Astrocyte (in vitro differentiated cells and primary cell): ENCODE results near the gene MEGF10. TPM values are rescaled to one million over a fixed set of nuclear protein-coding genes. Genes with fewer than 3 reads are reported as not detected.

Source experiments
- DNase-seq: peaks from one replicate; pipeline ENCODE4 v3.0.0-alpha.2; 2010; ENCODE audit warnings: low read depth
- FAIRE-seq: peaks from 2 replicates; lab custom pipeline; 2011; peaks lifted over from hg19 to GRCh38; lab: Jason Lieb, UNC
- H2AFZ ChIP-seq: 2 replicates; pipeline ENCODE4 v1.6.0; 2012; ENCODE audit warnings: low read depth, low read length, inconsistent platforms
- H3K27ac ChIP-seq: 2 replicates; pipeline ENCODE4 v1.5.1; 2011; ENCODE audit warnings: low read depth, low read length, inconsistent platforms
- H3K27me3 ChIP-seq: 2 replicates; pipeline ENCODE4 v1.6.0; 2011; ENCODE audit warnings: low read length, inconsistent platforms; ENCODE audit not compliant: insufficient read depth
- H3K36me3 ChIP-seq: 2 replicates; pipeline ENCODE4 v1.5.1; 2011; ENCODE audit warnings: low read length, inconsistent platforms; ENCODE audit not compliant: insufficient read depth
- H3K4me1 ChIP-seq: 2 replicates; pipeline ENCODE4 v1.5.1; 2011; ENCODE audit warnings: low read length, inconsistent platforms; ENCODE audit not compliant: insufficient read depth
- H3K4me2 ChIP-seq: 2 replicates; pipeline ENCODE4 v1.6.0; 2012; ENCODE audit warnings: low read length, inconsistent platforms
- H3K4me3 ChIP-seq: 2 replicates; pipeline ENCODE4 v1.5.1; 2011; ENCODE audit warnings: low read depth, mild to moderate bottlenecking, low read length, inconsistent platforms; ENCODE audit not compliant: insufficient read depth
- H3K79me2 ChIP-seq: 2 replicates; pipeline ENCODE4 v1.6.0; 2012; ENCODE audit warnings: mild to moderate bottlenecking, low read length, inconsistent platforms; ENCODE audit not compliant: insufficient read depth
- H3K9ac ChIP-seq: 2 replicates; pipeline ENCODE4 v1.6.0; 2012; ENCODE audit warnings: mild to moderate bottlenecking, low read length, inconsistent platforms
- H3K9me3 ChIP-seq: 2 replicates; pipeline ENCODE4 v1.5.1; 2012; ENCODE audit warnings: low read depth, mild to moderate bottlenecking, low read length, inconsistent platforms; ENCODE audit not compliant: insufficient read depth
- H4K20me1 ChIP-seq: 2 replicates; pipeline ENCODE4 v1.6.0; 2012; ENCODE audit warnings: low read length, inconsistent platforms; ENCODE audit not compliant: insufficient read depth
- H3K27ac Mint-ChIP-seq: one replicate; pipeline ENCODE4 v1.8.0; 2021; ENCODE audit warnings: mild to moderate bottlenecking, mixed read lengths; ENCODE audit not compliant: unreplicated experiment
- H3K27me3 Mint-ChIP-seq: one replicate; pipeline ENCODE4 v1.8.0; 2021; ENCODE audit warnings: low read depth, mixed read lengths; ENCODE audit not compliant: unreplicated experiment
- H3K36me3 Mint-ChIP-seq: one replicate; pipeline ENCODE4 v1.8.0; 2021; ENCODE audit warnings: low read depth, mixed read lengths; ENCODE audit not compliant: unreplicated experiment
- H3K4me1 Mint-ChIP-seq: one replicate; pipeline ENCODE4 v1.8.0; 2021; ENCODE audit warnings: low read depth, mixed read lengths; ENCODE audit not compliant: unreplicated experiment
- H3K4me3 Mint-ChIP-seq: one replicate; pipeline ENCODE4 v1.8.0; 2021; ENCODE audit warnings: mild to moderate bottlenecking, moderate library complexity, mixed read lengths; ENCODE audit not compliant: unreplicated experiment
- H3K9me3 Mint-ChIP-seq: one replicate; pipeline ENCODE4 v1.8.0; 2021; ENCODE audit warnings: mild to moderate bottlenecking, mixed read lengths; ENCODE audit not compliant: unreplicated experiment
- EZH2 ChIP-seq: IDR thresholded peaks from 2 replicates; pipeline ENCODE4 v1.6.1; 2012; ENCODE audit warnings: mild to moderate bottlenecking, low read length, inconsistent platforms; ENCODE audit not compliant: insufficient read depth
- total RNA-seq: library from RNA; stranded (reverse); gene quantifications from 2 replicates; pipeline ENCODE4 v1.2.1, GENCODE V29; 2021
- TF ChIP-seq, protein P1 (sequence below): IDR thresholded peaks from 2 replicates; pipeline ENCODE4 v1.5.1; 2011; ENCODE audit warnings: low read depth, mild to moderate bottlenecking, inconsistent platforms, low read length, moderate library complexity; ENCODE audit not compliant: insufficient read depth

Gene MEGF10
- total RNA-seq, 1 donor from 2014 or later: 15.8 TPM

DNA sequence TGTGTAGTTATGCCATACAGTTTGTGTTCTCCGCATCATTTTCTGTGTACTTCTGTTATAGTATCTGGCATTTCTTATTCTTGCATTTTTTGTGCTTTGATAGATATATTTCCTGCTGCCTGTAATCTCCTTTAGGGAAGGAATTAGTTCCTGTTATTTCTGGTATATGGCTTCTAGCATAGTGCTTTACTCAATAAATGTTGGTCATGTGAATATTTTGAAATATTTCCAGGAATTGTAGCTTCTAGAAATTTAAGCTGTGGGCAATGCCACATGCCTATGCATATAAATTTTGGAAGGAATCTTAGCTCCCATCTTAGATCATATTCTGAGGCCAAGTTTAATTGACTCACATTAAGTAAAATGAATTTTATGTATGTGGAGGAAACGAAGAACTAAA lies 215.3 kb downstream of the MEGF10 start:
- Histone ChIP-seq H4K20me1 (no peaks in the 10 kb centered on the region), H3K27ac (no peak overlapping the region), H3K4me1 (no peaks in the 10 kb centered on the region), H3K9ac (no peak overlapping the region), H3K27me3 (peaks cover 8% of the 10 kb centered on the region), H3K36me3 (no peaks in the 10 kb centered on the region), H3K4me3 (no peak overlapping the region), H3K4me2 (no peak overlapping the region), H3K79me2 (no peaks in the 10 kb centered on the region), H3K9me3 (no peaks in the 10 kb centered on the region), H2AFZ (no peak overlapping the region)
- H3K4me1 Mint-ChIP-seq: no peaks in the 10 kb centered on the region
- H3K36me3 Mint-ChIP-seq: no peaks in the 10 kb centered on the region
- FAIRE-seq (no peak), DNase-seq (no peak)
- H3K4me3 Mint-ChIP-seq: no peak overlapping the region
- H3K27ac Mint-ChIP-seq: no peak overlapping the region
- TF ChIP-seq, protein P1, sequence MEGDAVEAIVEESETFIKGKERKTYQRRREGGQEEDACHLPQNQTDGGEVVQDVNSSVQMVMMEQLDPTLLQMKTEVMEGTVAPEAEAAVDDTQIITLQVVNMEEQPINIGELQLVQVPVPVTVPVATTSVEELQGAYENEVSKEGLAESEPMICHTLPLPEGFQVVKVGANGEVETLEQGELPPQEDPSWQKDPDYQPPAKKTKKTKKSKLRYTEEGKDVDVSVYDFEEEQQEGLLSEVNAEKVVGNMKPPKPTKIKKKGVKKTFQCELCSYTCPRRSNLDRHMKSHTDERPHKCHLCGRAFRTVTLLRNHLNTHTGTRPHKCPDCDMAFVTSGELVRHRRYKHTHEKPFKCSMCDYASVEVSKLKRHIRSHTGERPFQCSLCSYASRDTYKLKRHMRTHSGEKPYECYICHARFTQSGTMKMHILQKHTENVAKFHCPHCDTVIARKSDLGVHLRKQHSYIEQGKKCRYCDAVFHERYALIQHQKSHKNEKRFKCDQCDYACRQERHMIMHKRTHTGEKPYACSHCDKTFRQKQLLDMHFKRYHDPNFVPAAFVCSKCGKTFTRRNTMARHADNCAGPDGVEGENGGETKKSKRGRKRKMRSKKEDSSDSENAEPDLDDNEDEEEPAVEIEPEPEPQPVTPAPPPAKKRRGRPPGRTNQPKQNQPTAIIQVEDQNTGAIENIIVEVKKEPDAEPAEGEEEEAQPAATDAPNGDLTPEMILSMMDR: no peak
- TF ChIP-seq EZH2: no peak
- peaks cover 2% of the 10 kb centered on the region for H3K9me3 Mint-ChIP-seq
- peaks cover 2% of the 10 kb centered on the region for H3K27me3 Mint-ChIP-seq

DNA sequence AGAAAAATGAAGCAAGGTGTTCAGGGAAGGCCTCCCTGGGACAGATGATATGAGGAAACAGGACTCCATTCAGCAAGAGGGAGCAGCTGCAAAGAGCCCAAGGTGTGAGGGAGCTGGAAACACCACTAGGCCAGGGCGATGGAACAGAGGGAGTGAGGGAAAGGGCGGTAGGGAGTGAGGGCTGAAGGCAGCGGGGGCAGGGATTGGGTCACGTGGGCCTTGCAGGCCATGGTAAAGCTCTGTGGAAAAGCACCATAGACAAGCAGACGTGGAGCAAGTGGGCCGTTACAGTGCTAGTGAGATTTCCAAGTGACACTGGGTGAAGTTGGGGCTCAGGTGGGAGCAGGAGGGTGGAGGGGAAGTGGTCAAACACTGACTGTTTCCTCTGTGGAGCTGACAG lies 216.0 kb downstream of the MEGF10 start:
- Histone ChIP-seq H3K36me3 (no peaks in the 10 kb centered on the region), H3K4me1 (no peaks in the 10 kb centered on the region), H2AFZ (no peak overlapping the region)

More for the DNA sequence above, 216.0 kb downstream of the MEGF10 start:
- TF ChIP-seq, protein P1: no peak
- no peak for TF ChIP-seq EZH2
- Histone ChIP-seq H3K9me3 (no peaks in the 10 kb centered on the region), H3K9ac (no peak overlapping the region), H4K20me1 (no peaks in the 10 kb centered on the region), H3K4me2 (no peak overlapping the region), H3K4me3 (no peak overlapping the region), H3K79me2 (no peaks in the 10 kb centered on the region), H3K27me3 (peaks cover 8% of the 10 kb centered on the region), H3K27ac (no peak overlapping the region)
- DNase-seq: no peak
- no peaks in the 10 kb centered on the region for H3K36me3 Mint-ChIP-seq
- peaks cover 2% of the 10 kb centered on the region for H3K27me3 Mint-ChIP-seq
- H3K27ac Mint-ChIP-seq: no peak overlapping the region
- no peak for FAIRE-seq
- H3K4me1 Mint-ChIP-seq: no peaks in the 10 kb centered on the region
- peaks cover 2% of the 10 kb centered on the region for H3K9me3 Mint-ChIP-seq
- no peak overlapping the region for H3K4me3 Mint-ChIP-seq
